Measurements from ENCODE around the gene GSG1L.

The GSG1L gene

DNA sequence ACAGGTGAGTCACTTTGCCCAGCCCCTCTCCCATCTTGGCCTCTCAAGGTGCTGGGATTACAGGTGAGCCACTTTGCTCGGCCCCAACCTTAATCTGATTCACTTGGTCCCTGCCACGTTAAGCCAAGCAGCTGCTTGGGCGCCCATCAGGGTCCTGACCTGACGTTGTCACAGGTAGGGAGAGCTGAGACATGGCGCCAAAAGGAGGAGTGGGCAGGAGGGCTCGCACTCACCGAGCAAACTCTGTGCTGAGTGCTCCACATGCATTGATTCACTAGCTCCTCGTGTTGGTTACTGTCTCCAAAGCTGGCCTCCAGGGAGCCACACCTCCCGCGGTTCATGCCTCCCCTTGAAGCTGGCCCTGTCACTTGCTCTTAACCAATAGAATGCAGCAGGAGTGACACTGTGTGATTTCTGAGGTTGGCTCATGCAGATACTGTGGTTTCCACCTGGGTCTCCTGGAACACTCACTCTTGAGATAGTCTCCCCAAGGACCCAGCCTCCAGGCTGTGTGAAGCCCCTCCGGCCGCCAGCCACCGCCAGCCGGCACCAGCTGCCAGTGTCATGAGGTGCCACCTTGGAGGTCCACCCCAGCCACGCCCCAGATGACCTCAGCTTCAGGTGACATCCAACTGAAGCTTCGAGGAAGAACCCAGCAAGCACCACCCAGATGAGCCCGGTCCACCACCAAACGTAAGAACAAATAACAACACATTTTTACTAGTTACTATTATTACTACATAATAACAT is 223.0 kb downstream of the GSG1L start:
- DNase-seq, result no peak

- no peak for DNase-seq
Observed at GRCh38 chr16:27839419-27839818, 224.1 kb downstream of the GSG1L start.

GRCh38 chr16:27838536-27839175 is 224.9 kb downstream of the GSG1L start:
- DNase-seq, result no peak

DNA sequence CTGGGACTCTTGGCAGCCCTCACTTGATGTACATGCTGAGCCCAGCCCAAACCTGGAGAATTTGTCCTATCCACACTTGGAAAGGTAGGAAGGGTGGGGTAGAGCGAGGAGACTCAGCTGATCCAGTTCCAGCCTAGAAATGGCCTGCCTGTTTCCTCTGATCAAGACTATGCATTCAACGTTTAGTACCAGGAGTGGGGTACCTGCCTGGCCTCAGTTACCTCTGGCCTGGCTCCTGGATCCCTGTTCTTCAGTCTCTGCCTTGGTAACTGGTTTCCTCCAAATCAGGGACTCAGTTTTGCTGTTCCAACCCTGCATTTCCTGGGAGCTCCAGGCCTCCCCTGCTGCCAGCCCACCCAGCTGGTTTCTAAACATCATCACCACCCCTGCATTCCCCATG is 233.5 kb downstream of the GSG1L start:
- DNase-seq, result no peak

DNA sequence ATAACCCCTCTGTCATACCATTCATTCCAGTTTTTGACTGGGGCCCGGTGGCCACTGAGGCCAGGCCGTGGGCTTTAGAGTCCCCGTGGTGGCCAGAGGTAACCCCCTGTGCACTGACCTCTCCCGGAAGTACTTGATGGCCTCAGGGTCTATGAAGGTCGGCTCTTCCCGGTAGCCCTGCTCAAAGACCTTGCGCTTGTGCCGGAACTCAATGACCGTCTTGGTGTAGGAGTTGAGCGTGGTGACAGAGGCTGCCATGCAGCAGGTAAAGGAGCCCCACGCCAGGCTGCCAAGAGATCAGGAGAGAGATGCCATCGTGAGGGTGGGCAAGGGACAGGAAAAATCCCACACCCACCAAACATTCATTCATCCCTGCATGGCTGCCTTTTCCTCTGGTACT is 234.8 kb downstream of the GSG1L start:
- DNase-seq, result no peak

DNA sequence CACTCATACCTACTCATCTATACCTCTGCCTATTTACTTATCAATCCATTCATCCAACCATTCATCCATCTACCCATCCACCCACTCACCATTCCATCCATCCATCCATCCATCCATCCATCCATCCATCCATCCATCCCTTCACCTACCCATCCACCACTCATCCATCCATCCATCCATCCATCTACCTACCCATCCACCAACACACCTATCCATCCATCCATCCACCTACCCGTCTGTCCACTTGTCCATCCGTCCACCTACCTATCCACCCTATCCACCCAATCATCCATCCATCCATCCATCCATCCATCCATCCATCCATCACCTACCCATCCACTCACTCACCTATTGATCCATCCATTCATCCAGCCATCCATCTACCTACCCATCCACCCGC is 235.7 kb downstream of the GSG1L start:
- DNase-seq, result no peak

GRCh38 chr16:27826893-27827289 is 236.6 kb downstream of the GSG1L start:
- DNase-seq, result no peak

DNA sequence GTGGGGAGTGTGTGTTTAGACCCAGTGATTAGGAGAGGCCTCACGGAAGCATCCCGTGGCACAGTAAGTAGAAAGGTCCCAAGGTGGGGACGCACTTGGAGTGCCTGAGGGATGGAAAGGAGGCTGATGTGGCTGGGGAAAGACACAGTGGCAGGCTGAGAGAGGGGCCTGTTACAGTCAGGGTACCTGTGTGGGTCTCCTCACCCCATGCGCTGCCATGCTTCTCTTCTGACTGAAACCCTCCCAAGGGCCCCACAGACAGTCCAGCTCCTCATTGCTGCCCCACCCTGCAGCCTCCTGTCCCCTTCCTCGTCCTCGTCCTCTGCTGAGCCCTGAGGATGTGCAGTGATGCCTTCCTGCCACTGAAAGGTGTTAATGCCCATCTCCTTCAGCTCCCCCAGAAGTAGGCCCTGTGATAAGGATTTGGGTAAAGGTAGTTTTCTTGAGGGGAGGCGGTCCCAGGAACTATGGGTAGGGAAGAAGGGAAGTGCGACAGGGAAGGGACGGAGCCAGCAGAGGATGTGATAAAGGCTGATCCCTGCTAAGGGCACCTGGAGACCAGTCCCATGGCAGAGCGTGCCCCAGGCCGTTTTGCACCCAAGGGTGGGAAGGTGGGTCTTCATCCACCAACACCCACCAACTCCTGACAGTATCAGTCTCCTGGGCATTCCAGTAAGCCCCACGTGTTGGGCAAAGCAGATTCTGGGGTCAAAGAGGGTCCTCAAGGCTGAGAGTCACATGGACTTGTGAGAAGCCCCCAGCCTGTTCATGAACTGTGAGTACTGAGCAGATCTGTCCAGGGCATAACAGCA is 237.2 kb downstream of the GSG1L start:
- no peak for DNase-seq

DNA sequence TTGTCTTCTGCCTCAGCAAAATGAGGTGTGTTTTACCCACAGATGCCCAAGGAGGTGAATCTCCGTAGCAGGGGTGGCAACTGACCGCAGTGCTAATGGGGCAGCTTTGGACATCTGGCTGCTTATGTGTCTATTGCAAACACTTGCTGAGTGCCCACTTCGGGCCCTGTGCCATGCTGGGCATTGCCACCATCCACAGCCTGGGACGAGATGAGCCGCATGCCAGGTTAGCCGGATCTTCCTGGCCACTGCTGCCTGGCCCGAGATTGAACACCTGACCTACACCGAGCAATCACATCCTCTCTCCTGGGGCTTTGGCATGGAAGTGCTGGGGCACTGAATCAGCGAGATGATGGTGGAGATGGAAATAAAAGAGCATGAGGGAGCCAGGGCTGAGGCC is 238.7 kb downstream of the GSG1L start:
- no peak for DNase-seq

GRCh38 chr16:27824006-27824405 is 239.5 kb downstream of the GSG1L start:
- no peak for DNase-seq

DNA sequence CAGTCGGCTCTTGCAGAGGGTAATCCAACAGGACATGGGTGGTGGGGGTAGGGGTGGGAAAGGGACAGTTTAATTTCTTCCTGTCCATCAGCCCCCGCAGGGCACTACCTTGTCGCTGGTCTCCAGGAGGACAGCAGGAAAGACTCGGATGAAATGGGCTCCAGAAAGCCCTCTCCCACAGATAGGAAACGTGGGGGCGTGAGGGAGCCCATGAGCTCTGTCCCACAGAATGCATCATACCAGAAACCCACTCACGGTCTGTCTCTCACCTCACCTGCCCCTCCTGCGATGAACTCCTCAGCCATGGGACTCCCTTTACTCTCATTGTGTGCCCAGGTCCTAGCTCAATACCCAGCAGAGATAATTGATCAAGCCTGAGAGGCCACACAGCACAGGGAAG is 240.1 kb downstream of the GSG1L start:
- no peak for DNase-seq

- no peak for DNase-seq
Observed at GRCh38 chr16:27822996-27823395, 240.5 kb downstream of the GSG1L start.

DNA sequence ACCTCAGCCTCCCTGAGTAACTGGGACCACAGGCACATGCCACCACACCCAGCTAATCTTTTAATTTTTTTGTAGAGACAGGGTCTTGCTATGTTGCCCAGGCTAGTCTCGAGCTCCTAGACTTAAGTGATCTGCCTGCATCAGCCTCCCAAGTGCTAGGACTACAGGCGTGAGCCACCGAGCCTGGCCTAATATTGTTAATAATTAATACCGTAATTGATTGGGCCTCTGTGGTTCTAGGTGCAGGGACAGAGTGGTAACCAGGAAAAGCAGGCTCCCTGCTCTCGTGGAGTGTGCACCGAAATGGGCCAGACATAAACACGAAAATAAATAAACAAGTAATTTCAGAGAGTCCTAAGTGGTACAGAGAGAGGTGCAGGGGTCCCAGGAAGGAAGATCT is 241.0 kb downstream of the GSG1L start:
- DNase-seq, result no peak

- no peak for DNase-seq
Observed at GRCh38 chr16:27820646-27821345, 242.7 kb downstream of the GSG1L start.

DNA sequence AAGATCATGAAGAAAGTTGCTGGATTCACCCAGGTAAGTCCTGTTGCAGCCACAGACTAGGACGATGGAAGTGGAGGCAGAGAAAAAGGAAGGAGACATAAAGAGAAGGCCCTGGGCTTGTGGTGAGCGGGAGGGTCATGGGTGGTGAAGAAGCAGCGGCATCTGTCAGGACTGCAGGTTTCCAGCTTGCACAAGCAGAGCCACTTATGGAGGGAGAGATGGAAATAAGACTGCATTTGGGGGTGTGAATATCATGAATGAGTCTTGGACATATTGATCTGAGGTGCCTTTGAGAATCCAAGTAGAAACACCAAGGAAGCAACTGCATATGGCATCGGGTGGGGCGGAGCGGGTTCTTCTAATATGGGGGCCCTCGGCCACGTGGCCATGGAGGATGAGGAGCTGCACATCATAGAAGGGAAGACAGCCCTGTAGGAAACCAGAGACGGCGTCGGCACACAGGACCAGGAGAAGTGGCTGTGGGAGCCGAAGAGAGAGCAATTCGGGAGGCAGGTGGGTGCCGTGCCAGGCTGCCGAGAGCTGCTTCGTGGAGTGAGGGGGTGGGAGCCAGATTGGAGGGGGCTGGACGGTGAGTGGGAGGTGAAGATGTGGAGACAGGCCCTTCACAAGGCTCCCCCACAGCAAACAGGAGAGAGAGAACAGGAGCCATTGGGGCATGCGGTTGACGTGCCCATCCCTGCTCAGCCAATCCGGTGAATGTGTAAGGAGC is 243.5 kb downstream of the GSG1L start:
- no peak for DNase-seq

GRCh38 chr16:27819356-27819755 is 244.2 kb downstream of the GSG1L start:
- no peak for DNase-seq

DNA sequence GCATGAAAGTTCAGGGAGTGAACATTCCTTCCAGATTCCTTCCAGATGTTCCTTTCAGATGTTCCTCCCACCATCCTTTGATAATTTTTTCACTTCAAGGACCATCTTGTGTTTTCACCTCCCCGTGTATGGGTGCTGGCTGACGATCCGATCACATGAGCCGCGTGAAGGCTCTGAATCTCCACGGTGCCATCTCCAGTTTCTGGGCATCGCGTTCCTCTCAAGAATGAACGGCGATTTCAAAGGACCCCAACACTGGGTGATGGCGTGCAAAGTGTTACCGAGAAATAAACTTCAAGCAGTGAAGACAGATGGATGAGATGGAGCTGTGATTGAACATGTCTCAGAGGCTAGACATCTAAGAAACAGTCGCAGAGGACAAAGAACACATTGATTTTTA is 245.3 kb downstream of the GSG1L start:
- DNase-seq, result no peak

GRCh38 chr16:27817038-27817437 is 246.5 kb downstream of the GSG1L start:
- DNase-seq, result no peak

- no peak for DNase-seq
Observed at GRCh38 chr16:27816561-27816960, 247.0 kb downstream of the GSG1L start.

DNA sequence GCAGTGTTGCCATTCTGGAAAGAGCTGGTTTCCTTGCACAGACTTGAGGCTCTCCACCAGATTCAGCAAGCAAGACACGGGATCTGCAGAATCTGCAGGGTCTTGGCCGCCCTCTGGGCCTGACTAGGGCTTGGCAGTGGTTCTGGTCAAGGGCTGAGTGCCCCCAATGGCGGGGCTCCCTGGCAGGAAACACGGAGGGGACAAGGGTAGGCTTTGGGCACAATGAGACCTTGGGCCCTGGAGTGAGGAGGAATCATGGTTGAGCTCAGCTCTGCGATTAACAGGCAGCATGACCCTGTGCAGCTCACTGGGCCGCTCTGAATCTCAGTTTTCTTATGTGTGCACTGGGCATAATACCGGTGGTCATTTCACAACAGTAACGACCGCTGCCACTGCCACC is 249.9 kb downstream of the GSG1L start:
- no peak for DNase-seq

DNA sequence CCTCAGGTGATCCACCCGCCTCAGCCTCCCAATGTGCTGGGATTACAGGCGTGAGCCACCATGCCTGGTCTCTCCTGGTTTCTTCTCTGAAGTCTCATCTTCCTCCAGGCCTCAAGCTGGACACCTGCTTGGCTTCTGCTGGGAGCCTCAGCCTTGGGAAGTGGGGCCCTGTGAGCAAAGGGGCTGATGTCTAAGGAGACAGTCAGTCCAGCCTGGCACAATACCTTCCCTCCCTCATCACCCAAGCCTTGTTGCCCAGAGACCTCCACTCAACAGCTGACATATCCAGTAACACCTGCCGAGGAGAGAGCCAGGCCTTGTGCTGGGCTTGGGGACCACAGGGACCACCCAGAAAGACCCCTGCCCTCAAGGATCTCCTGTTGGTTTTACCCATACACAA is 251.6 kb downstream of the GSG1L start:
- DNase-seq, result no peak

DNA sequence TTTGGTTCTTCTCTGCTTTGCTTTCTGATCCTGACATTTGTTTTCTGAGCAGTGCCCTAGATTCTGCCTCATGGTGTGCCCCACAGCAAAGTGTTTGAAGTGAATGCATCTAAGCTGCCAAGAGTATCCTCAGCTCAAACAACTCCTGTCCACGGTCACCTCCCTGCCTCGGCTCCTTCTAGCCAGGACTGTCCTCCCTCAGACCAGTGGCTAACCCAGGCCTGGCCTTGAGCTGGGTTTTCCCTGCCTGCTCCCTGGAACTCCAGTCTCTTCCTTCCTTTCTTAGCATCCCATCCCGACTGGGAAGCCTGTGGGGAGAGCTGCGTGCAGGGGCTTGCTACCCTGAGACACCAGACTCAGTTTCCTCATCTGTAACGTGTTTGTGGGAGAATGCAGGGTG is 256.5 kb downstream of the GSG1L start:
- DNase-seq, result no peak

GRCh38 chr16:27806388-27806787 is 257.1 kb downstream of the GSG1L start:
- no peak for DNase-seq
